Measurements from ENCODE around the gene BUB1. TPM values are rescaled to one million over a fixed set of nuclear protein-coding genes. Genes with fewer than 3 reads are reported as not detected.
"Not testable (repeated sequence)": the region's sequence is repeated elsewhere in the genome, so short reads cannot be mapped to it uniquely, and the experiment has no call there.

The BUB1 gene
- total RNA-seq, 1 donor from 2014 or later = 14.5 TPM

- not testable (repeated sequence) for DNase-seq
Observed at GRCh38 chr2:110591973-110592372, 85.9 kb downstream of the BUB1 start.

- not testable (repeated sequence) for DNase-seq
Observed at GRCh38 chr2:110589677-110590330, 88.1 kb downstream of the BUB1 start.

GRCh38 chr2:110588520-110588919 is 89.3 kb downstream of the BUB1 start:
- DNase-seq = not testable (repeated sequence)

Other genes with a start within 250 kb of the BUB1 start
- gene LIMS4, start 205.2 kb downstream of the BUB1 start, total RNA-seq = 40.1 and 53.6 TPM in 2 replicates
- gene RGPD6, start 100.8 kb downstream of the BUB1 start, total RNA-seq = 31.1 and 46.3 TPM in 2 replicates
- gene ACOXL, start 54.5 kb upstream of the BUB1 start, total RNA-seq = 0.05 TPM in 1 of 2 replicates, not detected in the other